T-helper 2 cell (primary cell): ENCODE results near the gene CCDC9B.

Source experiments
- DNase-seq, 5 experiments: peaks; one replicate each; pipeline versions ENCODE4 v3.0.0 to v3.0.0-alpha.2; 2012 to 2022

CCDC9B gene

DNA sequence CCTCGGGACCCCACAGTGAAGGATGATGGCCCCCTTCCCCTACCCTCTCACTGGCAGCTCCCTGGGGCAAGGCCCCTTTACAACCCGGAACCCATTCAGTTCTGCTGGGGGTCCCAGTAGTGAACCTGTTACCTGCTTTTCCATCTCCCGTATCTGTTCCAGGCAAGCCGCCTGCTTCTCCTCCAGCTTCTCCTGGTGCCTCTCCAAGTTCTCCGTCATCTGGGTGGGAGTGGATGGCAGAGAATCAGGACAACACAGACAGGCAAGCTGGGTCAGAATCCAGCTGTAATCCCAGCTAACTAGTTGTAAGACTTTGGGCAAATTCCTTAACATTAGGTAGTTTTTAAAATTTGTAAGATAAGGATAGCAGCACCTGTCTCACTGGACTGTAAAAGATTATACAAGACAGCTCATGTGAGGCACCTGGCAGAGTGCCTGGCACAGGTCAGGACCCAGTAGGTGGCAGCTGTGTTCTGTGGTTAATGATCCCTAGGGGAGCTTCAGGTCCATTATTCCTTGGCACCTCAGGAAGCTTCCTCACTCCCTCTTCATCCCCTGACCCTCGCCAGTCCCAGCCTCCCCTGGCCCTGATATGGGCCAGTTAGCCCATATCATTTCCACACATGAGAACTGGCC, 51.5 kb downstream of the CCDC9B start:
- DNase-seq = no peak

DNA sequence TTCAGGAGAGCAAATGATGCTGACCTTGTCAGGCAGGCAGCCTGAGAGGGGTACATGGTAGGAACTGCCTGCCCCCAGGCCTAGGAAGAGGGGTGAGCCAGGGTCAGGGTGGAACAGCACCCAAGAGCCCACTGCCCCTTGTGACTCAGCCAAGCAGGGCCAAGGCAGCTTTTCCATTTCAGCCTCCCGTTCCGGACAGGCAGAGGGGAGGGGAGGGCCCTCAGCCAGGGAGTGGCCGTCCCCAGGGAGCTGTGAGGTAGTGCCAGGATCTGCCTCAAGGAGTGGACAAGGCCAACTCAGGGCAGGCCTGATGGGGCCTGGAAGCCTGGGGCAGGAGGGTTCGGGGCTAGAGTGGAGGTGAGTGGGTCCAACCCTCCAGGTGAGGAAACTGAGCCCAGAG, 52.8 kb downstream of the CCDC9B start:
- no peak for DNase-seq

DNA sequence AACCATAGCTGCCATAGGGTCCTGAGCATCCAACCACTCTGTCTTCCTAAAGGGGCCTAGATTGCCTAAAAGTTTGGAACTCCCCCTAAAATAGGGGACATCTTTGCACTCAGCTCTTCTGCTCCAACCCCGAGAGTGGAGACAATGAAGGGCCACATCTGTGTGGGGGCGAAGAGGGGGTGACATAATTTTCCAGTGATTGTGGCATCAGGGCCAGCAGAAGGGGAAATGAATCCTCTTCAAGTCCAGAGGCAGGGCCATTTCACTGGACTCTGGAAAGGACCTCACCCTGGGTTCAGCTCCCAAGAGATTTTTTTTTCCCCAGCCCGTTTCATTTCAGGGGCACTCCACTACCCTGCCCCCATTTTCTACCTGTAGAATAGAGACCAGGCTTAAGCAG, 53.2 kb downstream of the CCDC9B start:
- no peak for DNase-seq

DNA sequence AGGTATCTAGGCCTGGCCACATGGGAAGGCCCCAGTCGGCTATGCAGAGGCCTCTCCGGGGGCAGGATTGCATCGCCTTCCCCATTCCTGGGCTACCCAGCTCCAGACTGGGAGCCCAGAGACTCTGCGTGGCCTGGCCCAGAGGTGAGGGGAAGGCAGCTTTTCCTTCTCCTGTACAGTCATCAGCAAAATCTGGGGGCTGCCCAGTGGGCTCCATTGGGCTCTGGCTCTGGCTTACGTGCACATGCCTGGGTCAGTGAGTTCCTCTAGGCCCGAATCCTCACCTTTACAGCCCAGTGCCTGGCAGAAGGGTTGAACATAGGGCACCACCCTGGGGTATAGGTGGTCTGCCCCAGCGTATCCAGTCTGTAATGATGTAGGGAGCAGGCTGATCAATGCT, 53.9 kb downstream of the CCDC9B start:
- no peak for DNase-seq

DNA sequence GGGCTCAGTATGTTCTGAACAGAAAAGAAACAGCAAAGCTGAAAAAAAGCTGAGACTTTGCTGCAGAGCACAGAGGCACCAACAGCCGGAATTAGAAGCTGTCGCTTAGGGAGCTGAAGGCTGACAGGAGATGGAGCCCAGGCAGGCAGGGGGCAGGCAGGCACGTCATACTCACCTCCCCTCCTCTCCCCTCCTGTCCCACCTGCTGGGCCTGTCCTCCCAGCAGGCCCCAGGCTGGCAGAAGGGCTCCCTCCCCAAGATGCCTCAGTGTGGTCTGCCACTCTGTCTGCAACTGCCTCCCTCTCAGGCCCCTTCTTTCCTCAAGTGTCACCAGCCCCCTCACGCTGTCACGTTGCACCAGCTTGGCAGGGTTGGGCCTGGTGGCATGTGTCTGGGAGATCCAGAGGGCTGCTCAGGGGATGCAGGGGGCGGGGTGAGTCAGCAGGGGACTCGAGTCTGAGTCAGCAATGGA, 54.6 kb downstream of the CCDC9B start:
- DNase-seq = no peak

DNA sequence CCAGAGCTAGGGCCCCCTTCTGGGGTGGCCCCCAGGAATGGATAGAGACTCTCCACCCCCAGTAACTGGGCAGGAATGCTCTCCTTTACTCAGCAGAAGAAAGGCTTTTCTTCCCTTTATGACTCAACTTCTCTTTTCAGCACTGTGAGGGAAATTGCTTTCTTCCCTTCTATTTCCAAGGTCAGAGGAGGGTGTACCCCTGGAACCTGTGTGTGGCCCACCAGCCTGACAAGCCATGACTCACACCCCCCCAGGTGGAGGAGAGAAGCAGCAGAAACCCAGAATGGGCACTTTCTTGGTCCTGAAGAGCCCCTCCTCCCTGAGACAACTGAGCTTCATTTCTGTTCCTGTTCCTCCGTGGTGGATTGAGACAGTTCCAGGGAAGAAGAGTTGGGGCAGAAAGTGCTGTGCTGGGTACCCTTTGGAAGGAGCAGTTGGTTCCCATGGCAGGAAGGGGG, 55.2 kb downstream of the CCDC9B start:
- DNase-seq = no peak

DNA sequence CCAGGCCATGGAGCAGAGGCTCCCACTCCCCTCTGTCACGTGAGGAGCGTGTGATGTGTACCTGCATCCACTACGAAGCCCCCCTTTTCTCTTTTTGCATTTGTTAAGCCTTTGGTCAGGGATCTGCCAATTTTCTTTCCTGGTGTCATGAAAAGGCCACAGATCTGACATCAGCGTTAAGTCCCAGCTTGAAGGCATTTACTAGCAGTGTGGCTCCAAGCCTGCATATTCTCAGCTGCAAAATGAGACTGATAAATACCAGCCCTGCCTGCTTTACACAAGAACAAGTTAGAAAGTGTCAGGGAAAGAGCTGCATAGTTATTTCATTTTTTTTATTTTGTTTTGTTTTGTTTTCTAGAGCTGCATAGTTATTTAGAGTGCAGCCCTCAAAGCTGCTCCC, 55.6 kb downstream of the CCDC9B start:
- DNase-seq = no peak

DNA sequence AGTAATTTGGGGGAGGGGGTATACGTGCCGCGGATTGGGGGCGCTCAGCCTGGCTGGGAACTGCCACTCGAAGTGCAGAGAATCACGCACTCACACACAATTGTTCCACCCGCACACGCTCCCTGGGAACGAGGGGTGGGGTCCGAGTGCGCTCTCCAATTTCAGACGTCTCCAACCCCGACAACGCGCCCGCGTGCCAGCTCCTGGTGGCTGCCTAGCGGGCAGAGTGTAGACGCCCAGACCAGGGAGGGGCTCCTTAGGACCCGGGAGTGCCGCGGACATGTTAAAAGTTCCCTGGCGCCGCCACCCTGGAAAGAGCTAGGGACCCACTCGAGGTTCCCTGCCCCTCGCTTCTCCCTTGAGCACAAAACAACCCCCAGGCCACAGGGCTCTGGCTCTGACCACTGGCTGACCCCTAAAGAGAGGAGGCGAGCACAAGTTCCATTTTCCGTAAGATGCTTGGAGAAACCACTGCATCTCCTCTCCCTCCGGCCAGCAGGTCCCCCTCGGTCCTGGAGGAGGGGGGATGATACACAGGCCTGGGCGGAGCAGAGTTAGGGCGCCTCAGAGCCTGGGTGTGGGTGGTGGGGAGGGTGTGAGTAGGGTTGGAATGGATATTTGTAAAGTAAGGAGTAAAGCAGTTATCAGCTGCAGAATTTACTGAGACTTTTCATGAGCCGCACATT, 57.0 kb downstream of the CCDC9B start:
- DNase-seq = no peak

DNA sequence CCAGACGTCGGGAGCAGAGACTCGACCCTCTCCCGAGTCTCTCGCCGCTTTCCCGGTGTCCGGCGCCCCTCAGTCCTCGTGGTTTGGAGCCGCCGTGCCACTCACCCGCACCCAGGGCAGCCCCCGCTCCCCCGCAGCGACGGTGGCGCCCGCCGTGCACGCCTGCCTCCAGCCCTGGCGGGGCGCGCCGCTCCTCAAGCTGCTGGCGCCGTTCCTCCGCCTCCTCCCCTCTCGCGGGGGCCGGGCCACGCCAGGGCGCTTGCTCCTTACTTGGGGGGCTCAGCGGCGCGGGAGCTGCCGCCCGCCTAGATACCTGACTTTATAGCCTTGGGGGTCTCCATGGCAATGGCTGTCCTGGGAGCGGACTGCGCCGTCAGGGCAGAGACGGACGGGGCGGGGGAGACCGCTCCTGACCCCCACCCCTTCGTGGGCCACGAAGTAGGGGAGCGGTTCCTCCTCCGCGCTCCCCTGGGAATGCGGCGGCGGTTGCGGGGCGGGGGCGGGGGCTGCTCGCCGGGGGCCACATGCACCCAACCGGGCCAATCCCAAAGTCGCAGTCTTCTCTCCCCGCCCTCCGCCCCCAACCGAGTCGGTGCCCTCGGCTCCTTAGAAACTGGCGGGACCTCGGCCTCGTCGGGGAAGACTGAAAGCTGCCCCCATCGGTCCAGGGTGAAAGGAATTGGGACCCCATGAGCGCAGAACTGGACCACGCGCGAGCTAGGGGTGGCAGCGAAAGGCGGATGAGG, 57.7 kb downstream of the CCDC9B start, which contains the start of gene ANKRD63:
Gene ANKRD63 (minus strand): TSS at position 196 of the 746 bp plus-strand sequence. CDS start 478 bp downstream, outside the sequence.
- peak in 4 of 5 experiments; percentile 13 to 51 (median 20) for DNase-seq

DNA sequence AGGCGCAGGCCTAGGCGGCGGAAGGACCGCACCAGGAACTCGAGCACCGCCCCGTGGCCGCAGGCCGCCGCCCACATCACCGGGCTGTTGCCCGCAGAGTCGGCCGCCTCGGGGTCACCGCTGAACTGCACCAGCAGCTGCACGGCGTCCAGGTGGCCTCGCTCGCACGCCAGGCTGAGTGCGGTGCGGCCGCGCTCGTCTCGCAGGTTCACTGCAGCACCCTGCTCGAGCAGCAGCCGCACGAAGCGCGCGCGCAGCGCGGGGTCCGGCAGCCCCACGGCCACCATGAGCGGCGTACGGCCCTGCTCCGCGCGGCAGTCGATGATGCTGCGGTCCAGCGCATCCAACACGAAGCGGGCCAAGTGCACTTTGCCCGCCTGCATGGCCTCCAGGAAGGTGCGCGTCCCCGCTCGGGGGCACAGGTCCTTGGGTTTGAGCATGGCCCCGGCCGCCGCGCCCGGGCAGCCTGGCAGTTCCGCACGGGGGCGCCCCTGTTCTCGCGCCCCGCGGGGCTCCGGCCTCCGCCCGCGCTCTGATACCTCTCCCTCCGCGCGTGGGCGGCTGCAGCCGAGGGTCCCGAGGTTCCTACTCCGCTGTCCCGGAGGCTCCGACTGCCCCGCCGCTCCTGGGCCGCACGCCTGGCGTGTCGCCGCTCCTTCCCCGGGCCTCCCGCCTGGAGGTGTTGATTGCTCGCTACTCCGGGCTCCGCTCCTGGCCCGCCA, 58.4 kb downstream of the CCDC9B start:
- DNase-seq = peak; percentile 14 to 65 (median 34)

DNA sequence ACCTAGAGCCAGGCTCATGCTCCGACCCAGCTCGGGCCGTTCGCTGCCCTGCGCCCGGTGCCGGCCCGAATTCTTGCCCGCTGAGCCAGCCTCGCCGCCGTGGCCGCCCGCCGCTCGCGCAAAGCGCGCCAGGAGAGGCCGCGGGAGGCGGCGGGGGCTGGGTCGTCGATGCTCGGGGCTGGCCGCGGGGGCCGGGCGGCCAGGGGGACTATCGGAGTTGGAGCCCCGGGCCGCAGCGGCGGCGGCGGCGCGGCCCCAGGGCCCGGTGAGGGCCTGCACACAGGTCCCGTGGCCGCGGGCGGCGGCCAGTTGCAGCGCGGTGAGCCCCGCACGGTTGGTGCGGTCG, 59.0 kb downstream of the CCDC9B start:
- no peak for DNase-seq
